ENCODE measurements around the gene DHRS4L2.
"Not testable (repeated sequence)": the region's sequence is repeated elsewhere in the genome, so short reads cannot be mapped to it uniquely, and the experiment has no call there.

DNA sequence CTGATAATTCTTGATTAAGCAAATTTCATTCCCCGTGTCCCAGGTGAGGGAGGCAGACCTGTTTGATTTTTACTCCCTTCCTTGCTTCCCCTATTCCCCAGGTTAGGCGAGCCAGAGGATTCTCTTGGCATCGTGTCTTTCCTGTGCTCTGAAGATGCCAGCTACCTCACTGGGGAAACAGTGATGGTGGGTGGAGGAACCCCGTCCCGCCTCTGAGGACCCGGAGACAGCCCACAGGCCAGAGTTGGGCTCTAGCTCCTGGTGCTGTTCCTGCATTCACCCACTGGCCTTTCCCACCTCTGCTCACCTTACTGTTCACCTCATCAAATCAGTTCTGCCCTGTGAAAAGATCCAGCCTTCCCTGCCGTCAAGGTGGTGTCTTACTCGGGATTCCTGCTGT is 62.0 kb downstream of the DHRS4L2 start:
- TF ChIP-seq CTCF (IDR thresholded peaks at IDR 0.05 in 8 of 11, conservative IDR thresholded peaks at IDR 0.05 in 3 of 11); POLR2A (IDR thresholded peaks at IDR 0.05); POLR2AphosphoS5 (IDR thresholded peaks at IDR 0.05): not testable (repeated sequence)
